Transverse colon (tissue), 3 donors: Measurements from ENCODE around the gene CCL16.

ENCODE experiments used
- POLR2A ChIP-seq: fragments of 450-650 bp; IDR thresholded peaks from one replicate; pipeline ENCODE4 v1.6.1; 2016; ENCODE audit warnings: antibody characterized with exemption, mild to moderate bottlenecking, moderate library complexity
- TF ChIP-seq, protein P1 (sequence below), 5 experiments: fragments of 200-600 bp in 3 of 5; fragments of 450-650 bp in 2 of 5; sonication (generic) in 3 of 5; IDR thresholded peaks; 1 replicate in 2 of 5; 2 replicates in 3 of 5; pipeline ENCODE4 v1.5.1; 2016 to 2017; ENCODE audit warnings: antibody characterized with exemption in 5 of 5, inconsistent platforms in 3 of 5, mild to moderate bottlenecking in 2 of 5, moderate library complexity in 1 of 5

- TF ChIP-seq, protein P1, sequence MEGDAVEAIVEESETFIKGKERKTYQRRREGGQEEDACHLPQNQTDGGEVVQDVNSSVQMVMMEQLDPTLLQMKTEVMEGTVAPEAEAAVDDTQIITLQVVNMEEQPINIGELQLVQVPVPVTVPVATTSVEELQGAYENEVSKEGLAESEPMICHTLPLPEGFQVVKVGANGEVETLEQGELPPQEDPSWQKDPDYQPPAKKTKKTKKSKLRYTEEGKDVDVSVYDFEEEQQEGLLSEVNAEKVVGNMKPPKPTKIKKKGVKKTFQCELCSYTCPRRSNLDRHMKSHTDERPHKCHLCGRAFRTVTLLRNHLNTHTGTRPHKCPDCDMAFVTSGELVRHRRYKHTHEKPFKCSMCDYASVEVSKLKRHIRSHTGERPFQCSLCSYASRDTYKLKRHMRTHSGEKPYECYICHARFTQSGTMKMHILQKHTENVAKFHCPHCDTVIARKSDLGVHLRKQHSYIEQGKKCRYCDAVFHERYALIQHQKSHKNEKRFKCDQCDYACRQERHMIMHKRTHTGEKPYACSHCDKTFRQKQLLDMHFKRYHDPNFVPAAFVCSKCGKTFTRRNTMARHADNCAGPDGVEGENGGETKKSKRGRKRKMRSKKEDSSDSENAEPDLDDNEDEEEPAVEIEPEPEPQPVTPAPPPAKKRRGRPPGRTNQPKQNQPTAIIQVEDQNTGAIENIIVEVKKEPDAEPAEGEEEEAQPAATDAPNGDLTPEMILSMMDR (IDR thresholded peaks at IDR 0.05), result no peak
- no peak for TF ChIP-seq POLR2A
Observed at GRCh38 chr17:35949401-35949800, 31.9 kb downstream of the CCL16 start.
